Stimulated activated CD4-positive, alpha-beta T cell treated with anti-CD3 and anti-CD28 coated beads, Interleukin-15, amount 100 ng/mL, for 1 hour (primary cell): ENCODE measurements around the gene NEMP1.
A peak's percentile ranks its signal among the peaks of the same experiment; 100 is the strongest.
"Not testable (repeated sequence)": the region's sequence is repeated elsewhere in the genome, so short reads cannot be mapped to it uniquely, and the experiment has no call there.

Source experiments
- DNase-seq, 2 donors: peaks; one replicate each; pipeline ENCODE4 v3.0.0-alpha.2; 2020; ENCODE audit warnings: low read depth in 1 of 2, low spot score in 1 of 2

Gene NEMP1, protein sequence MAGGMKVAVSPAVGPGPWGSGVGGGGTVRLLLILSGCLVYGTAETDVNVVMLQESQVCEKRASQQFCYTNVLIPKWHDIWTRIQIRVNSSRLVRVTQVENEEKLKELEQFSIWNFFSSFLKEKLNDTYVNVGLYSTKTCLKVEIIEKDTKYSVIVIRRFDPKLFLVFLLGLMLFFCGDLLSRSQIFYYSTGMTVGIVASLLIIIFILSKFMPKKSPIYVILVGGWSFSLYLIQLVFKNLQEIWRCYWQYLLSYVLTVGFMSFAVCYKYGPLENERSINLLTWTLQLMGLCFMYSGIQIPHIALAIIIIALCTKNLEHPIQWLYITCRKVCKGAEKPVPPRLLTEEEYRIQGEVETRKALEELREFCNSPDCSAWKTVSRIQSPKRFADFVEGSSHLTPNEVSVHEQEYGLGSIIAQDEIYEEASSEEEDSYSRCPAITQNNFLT

GRCh38 chr12:57078519-57079404 is at the start of gene NEMP1:
NEMP1 (minus strand) TSS chr12:57078791; CDS start chr12:57078745, 46 bp downstream.
- DNase-seq, result peak; percentile 75 to 90

GRCh38 chr12:57127726-57128518 is 49.3 kb upstream of the NEMP1 start, which contains the start of gene LRP1:
LRP1 (plus strand) TSS chr12:57128483; CDS start chr12:57128965, 482 bp downstream.
- peak; percentile 66 to 69 for DNase-seq

DNA sequence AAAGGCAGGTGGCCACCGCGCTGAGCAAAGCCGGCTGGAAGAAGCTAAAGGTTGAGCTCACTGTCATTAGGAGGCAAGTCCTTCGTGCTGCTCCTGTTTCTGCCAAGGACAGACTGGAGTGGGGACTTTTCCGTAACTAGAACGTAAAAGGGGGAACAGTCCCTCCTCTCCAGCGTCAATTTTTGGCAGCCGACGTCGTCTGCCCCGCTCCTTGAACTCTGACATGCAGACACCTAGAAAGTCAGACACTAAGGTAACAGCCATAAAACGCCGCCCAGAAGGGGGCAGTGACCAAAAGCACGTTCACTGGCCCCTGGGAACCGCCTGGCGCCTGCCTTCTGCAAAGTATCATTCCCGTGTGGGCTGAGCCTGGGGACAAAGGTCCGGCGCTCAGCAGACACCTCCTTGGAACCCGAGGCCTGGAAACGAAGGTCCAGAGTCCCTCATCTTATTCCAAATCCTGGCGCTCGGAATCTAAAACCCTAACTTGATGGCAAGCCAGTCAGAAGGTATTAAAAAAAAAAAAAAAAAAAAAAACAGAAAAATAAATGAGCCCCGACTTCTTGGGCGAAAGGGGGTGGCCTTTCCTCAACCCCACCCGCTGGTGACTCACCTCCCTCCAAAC is 48.6 kb upstream of the NEMP1 start:
- no peak for DNase-seq

DNA sequence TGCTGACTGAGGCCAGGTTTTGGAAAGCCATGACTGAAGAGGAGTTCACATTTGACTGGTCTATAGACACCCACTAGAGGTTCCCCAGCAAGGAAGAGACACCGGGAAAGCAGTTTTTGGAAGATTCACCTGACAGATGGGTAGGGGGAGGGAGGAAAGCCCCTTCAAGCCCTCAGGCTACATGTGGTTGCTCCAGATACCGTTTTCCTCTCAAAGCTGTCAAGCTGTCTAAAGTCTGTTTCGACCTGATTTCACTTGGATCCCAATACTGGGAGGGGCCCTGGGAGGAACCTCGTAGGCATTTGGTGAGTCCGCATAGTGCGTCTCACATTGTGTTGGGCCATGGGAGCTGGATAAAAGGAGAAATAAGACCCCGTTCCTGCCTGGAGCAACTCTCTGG is 48.0 kb upstream of the NEMP1 start:
- no peak for DNase-seq

GRCh38 chr12:57126061-57126460 is 47.5 kb upstream of the NEMP1 start:
- no peak for DNase-seq

- peak; percentile 39 to 52 for DNase-seq
Observed at GRCh38 chr12:57124261-57124877, 45.8 kb upstream of the NEMP1 start.

- no peak for DNase-seq
Observed at GRCh38 chr12:57123813-57124212, 45.2 kb upstream of the NEMP1 start.

DNA sequence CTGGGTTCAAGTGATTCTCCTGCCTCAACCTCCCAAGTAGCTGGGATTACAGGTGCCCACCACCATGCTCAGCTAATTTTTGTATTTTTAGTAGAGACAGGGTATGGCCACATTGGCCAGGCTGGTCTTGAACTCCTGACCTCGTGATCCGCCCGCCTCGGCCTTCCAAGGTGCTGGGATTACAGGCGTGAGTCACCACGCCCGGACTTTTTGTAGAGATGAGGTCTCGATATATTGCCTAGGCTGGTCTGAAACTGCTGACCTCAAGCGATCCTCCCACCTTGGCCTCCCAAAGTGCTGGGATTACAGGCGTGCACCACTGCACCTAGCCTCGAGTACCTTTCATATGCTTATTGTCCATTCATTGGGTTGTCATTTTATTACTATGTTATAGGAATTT is 42.1 kb upstream of the NEMP1 start:
- not testable (repeated sequence) for DNase-seq

GRCh38 chr12:57119294-57120085 is 40.9 kb upstream of the NEMP1 start:
- DNase-seq, result no peak

GRCh38 chr12:57118711-57119271 is 40.2 kb upstream of the NEMP1 start:
- no peak for DNase-seq

DNA sequence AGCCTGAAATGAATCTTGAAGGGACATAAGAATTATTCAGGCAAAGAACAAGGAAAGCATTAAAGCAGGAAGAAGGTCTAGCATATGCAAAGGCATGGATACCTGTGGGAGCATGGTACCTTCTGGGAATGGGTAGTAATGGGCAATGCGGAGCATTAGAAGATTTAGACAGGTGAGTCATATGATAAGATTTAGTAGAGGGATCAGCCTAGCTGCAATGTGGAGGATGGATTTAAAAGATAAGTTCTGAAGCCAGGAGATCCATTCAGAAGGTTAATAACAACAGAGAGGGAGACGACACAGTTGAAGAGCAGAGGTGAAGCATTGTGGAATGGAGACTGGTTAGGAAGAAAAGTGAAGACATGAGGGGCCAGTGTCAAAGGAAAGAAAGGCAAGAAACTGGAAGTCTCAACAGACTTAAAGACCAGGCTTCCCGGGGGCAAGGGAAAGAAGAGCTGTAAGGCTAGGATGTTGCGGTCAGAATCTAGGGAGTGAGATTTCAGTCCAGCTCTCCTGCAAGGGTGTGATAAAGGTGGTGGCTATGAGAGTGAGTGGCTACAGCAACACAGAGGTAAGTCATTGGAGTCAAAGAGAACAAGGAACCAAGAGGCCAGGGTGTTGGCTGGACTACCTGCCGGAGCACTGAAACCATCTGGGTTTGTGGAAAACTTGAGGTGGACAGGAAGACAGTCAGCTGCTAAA is 38.1 kb upstream of the NEMP1 start:
- no peak for DNase-seq

GRCh38 chr12:57112492-57113294 is 34.1 kb upstream of the NEMP1 start:
- DNase-seq, result no peak

DNA sequence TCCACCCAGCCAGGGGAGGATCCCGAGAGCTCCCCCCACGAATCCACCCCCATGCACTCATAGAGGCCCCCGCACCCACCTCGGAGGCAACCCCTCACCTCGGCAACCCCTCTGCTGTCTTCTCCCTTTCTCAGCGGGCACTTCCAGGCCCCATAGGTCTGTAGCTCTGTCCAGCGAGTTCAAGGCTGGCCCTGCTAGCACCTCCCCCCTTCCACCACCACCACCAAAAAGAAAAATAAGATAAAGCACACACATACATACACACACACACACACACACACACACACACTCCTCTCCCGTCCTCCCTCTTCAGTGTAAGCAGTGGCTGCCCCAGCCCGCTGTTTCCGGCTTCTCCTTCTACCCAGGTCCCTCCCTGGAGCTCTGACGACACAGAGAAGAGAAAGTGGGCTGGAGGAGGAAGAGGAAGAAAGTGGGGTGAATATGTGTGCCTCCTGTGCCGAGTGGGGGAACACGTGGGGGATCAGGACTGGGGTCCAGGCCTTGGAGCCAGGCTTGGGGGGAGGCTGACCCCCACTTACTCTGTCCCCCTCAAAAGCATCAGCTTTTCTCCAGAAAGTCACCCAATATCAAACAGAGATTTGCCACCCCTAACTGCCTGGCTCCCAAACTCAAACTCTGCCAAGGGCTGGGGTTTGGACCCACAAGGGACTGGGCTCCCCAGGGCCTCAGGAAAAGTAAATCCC is 32.6 kb upstream of the NEMP1 start, which contains the start of gene STAT6:
STAT6 (minus strand) TSS at position 332 of the 704 bp plus-strand sequence. CDS start 3,084 bp downstream, outside the sequence.
- peak; percentile 53 to 68 for DNase-seq

GRCh38 chr12:57110104-57111030 is 31.8 kb upstream of the NEMP1 start:
- peak; percentile 43 to 70 for DNase-seq

- DNase-seq, result no peak
Observed at GRCh38 chr12:57109207-57110103, 30.9 kb upstream of the NEMP1 start.
